Bronchial epithelial cell (primary cell): ENCODE data around the gene PHLDA1. TPM values are rescaled to one million over a fixed set of nuclear protein-coding genes. Genes with fewer than 3 reads are reported as not detected.

Experiments
- DNase-seq: peaks from one replicate; pipeline ENCODE4 v3.0.0-alpha.2; 2010; ENCODE audit warnings: low read depth
- FAIRE-seq: peaks from 2 replicates; lab custom pipeline; 2011; peaks lifted over from hg19 to GRCh38; lab: Jason Lieb, UNC
- H3K27me3 ChIP-seq: 2 replicates; pipeline ENCODE4 v1.5.1; 2011; ENCODE audit warnings: low read length; ENCODE audit not compliant: control insufficient read depth, insufficient read depth
- H3K36me3 ChIP-seq: 2 replicates; pipeline ENCODE4 v1.5.1; 2011; ENCODE audit warnings: low read length; ENCODE audit not compliant: control insufficient read depth, insufficient read depth
- H3K4me3 ChIP-seq: 2 replicates; pipeline ENCODE4 v1.5.1; 2011; ENCODE audit warnings: mild to moderate bottlenecking, low read depth, low read length, control low read depth
- total RNA-seq: library from RNA; depleted of rRNA; stranded (reverse); fragments of >200 nt; gene quantifications from 2 replicates; pipeline ENCODE4 v1.2.1, GENCODE V29; 2014
- TF ChIP-seq, protein P1 (sequence below): IDR thresholded peaks from 2 replicates; pipeline ENCODE4 v1.5.1; 2011; ENCODE audit warnings: mild to moderate bottlenecking, moderate library complexity, low read length, control low read depth, inconsistent platforms; ENCODE audit not compliant: insufficient read depth, severe bottlenecking

PHLDA1 gene
- total RNA-seq, 1 donor from 2014 or later = 27.9 TPM

DNA sequence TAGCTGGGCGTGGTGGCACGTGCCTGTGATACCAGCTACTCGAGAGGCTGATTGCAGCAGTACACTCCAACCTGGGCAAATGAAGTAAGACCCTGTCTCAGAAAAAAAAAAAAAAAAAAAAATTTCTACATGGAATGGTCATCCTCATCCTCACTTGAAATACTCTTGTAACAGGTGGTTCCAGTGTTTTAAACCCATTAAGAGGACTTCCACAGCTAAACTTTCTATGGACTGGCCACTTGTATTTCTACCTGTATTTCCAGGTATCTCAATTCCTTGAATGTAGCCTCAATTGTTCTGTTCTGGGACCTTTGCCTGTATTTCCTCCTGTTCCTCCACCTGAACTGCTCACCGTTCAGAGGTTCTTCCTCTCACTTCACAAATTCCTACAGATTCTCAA lies 11.8 kb upstream of the PHLDA1 start:
- DNase-seq = no peak

DNA sequence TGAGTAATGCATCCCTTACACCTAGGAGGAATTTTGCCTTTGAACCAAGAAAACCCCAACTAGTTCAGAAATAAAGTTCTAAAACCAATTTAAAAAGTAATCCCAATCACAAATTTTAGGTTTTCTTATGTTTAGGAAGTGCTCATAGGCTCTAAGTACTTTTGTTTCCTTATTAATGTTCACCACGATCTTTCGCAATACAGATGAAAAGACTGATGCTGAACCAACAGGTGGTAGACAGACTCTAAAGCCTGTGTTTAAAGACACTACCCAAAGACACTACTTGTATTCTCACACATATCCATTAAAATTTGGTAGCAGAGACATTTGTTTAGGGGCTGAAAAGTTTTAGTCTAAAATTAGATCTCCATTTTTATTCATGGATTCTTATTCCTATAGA lies 10.6 kb upstream of the PHLDA1 start:
- TF ChIP-seq, protein P1, sequence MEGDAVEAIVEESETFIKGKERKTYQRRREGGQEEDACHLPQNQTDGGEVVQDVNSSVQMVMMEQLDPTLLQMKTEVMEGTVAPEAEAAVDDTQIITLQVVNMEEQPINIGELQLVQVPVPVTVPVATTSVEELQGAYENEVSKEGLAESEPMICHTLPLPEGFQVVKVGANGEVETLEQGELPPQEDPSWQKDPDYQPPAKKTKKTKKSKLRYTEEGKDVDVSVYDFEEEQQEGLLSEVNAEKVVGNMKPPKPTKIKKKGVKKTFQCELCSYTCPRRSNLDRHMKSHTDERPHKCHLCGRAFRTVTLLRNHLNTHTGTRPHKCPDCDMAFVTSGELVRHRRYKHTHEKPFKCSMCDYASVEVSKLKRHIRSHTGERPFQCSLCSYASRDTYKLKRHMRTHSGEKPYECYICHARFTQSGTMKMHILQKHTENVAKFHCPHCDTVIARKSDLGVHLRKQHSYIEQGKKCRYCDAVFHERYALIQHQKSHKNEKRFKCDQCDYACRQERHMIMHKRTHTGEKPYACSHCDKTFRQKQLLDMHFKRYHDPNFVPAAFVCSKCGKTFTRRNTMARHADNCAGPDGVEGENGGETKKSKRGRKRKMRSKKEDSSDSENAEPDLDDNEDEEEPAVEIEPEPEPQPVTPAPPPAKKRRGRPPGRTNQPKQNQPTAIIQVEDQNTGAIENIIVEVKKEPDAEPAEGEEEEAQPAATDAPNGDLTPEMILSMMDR = no peak
- H3K27me3 ChIP-seq = no peaks in the 10 kb centered on the region
- H3K36me3 ChIP-seq = no peaks in the 10 kb centered on the region
- no peak overlapping the region for H3K4me3 ChIP-seq
- FAIRE-seq (no peak), DNase-seq (no peak)

More for the DNA sequence above, 11.8 kb upstream of the PHLDA1 start:
- no peaks in the 10 kb centered on the region for H3K36me3 ChIP-seq
- no peaks in the 10 kb centered on the region for H3K27me3 ChIP-seq
- H3K4me3 ChIP-seq = no peak overlapping the region
- no peak for FAIRE-seq
- TF ChIP-seq, protein P1 = no peak

DNA sequence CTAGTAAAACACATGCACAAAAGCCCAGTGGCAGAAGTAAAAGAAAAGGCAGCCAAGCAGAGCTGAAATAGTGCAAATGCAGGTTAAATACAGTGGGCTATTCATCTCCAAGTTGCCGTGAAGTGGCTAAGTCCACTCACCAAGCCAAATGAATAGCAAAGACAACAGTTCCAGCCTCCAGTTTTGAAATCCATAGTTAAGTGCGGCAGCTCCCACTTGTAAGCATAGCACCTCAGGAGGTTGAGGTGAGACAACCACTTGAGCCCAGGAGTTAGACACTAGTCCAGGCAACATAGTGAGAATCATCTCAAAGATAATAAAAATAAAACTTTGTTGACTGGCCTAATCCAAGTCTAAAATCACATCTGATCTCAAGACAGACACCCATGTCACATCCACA lies 9.8 kb upstream of the PHLDA1 start:
- DNase-seq = no peak
- no peak for FAIRE-seq
- TF ChIP-seq, protein P1 = no peak
- Histone ChIP-seq H3K4me3 (no peak overlapping the region), H3K27me3 (no peaks in the 10 kb centered on the region), H3K36me3 (no peaks in the 10 kb centered on the region)

DNA sequence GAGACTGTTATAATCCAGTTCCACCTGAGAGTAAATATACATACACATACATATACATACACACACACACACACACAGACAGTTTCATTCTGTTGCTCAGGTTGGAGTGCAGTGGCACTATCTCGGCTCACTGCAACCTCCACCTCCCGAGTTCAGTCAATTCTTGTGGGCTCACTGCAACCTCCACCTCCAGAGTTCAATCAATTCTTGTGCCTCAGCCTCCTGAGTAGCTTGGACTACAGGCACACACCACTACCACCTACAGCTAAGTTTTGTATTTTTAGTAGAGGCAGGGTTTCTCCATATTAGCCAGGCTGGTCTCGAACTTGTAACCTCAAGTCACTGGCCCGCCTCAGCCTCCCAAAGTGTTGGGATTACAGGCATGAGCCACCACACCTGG lies 8.9 kb upstream of the PHLDA1 start:
- FAIRE-seq = no peak
- DNase-seq = no peak
- TF ChIP-seq, protein P1 = no peak

DNA sequence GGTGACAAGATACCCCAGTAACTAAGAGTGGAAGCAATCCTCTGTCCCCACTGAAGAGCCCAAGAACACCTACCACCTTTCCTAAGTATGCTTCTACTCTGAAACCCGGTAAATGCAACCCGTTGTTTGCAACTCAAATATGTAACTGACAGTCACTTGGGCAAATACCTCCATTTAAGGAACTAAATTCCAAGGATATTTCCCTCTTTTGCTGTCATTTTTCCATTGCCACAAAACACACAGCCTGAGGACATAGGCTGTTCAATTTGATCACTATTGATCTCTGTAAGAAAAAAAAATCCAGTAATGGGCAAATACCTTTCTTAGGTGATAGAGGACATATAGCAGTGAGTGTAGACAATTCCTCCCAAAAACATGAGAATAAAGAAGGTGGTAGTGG lies 6.6 kb upstream of the PHLDA1 start:
- no peaks in the 10 kb centered on the region for H3K27me3 ChIP-seq
- DNase-seq (no peak), FAIRE-seq (no peak)
- TF ChIP-seq, protein P1 = no peak
- no peak overlapping the region for H3K4me3 ChIP-seq
- H3K36me3 ChIP-seq = no peaks in the 10 kb centered on the region

More for the DNA sequence above, 8.9 kb upstream of the PHLDA1 start:
- Histone ChIP-seq H3K27me3 (no peaks in the 10 kb centered on the region), H3K4me3 (no peak overlapping the region), H3K36me3 (no peaks in the 10 kb centered on the region)
